GM23248 (cell line): Measurements from ENCODE around the gene ALKBH1.

ENCODE experiments used
- EZH2 ChIP-seq: fragments of 200-600 bp; sonication (generic); IDR thresholded peaks from 2 replicates; pipeline ENCODE4 v1.6.1; 2018; ENCODE audit warnings: antibody characterized with exemption, mild to moderate bottlenecking; ENCODE audit not compliant: insufficient read depth, poor library complexity, severe bottlenecking
- EZH2phosphoT487 ChIP-seq: fragments of 200-600 bp; sonication (generic); IDR thresholded peaks from 2 replicates; pipeline ENCODE4 v1.6.1; 2018; ENCODE audit warnings: antibody characterized with exemption, moderate library complexity, mild to moderate bottlenecking, low read depth; ENCODE audit not compliant: insufficient read depth

DNA sequence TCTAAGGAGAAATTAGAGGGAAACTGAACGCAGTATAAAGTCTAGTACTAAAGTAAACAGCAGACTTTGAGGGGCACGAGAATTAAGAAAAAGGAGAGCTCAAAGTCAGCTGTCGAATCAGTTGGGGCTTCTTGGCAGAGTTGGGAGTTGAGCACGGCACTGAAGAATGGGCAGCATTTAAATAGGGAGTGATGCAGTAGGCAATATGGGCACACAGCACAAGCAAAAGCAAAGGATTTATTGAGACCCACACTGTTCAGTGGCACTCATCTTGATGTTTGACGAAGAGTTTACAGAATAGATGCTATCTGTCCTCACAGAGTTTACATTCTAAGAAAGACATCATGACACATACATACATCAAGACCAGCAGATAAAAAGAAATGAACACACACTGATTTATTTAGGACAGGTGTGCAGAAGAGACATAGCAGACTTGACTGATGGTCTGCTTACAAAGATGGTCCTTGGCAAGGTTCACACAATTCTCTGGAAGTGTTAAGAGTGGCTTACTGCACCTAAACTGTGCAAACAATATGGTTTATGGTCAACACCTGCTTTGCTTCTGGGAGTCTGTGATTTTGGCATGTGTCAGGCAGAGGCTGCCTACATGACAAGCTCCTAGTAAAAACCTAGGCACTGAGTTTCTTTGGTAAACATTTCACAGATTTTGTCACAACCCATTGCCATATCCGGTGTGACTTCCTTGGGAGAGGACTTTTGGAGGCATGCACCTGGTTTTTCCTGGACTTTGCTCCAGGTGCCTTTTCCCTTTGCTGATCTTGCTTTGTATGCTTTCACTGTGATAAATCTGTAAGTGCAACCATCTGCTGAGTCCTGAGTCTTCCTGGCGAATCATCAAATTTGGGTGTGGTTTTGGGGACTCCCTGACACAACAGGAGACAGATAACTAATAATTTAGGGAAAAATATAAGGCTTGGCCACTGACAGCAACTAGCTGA is 26.3 kb downstream of the ALKBH1 start:
- TF ChIP-seq EZH2, result no peak
- no peak for TF ChIP-seq EZH2phosphoT487
